ENCODE measurements around the gene SLC6A9. TPM values are rescaled to one million over a fixed set of nuclear protein-coding genes. Genes with fewer than 3 reads are reported as not detected.

Gene SLC6A9
- total and polyA plus RNA-seq, 2 of the 8 experiments (the other 6 are each of a cell fraction or from before 2014, with no cell fraction given): 20.2 to 24.2 TPM

GRCh38 chr1:44030605-44031251, 534 bp downstream of the SLC6A9 start (continued):
- TF ChIP-seq E2F6 (IDR thresholded peaks at IDR 0.05) (no peak), YY1 (IDR thresholded peaks at IDR 0.05; ENCODE audit: low read depth, low read length) (no peak), JUN (IDR thresholded peaks at IDR 0.05; ENCODE audit: low read depth, low read length) (no peak), KDM1A (IDR thresholded peaks at IDR 0.05; ENCODE audit: borderline replicate concordance, low read length) (no peak), TCF12 (IDR thresholded peaks at IDR 0.05; ENCODE audit: low read depth, low read length) (no peak), EGR1 (IDR thresholded peaks at IDR 0.05; ENCODE audit: borderline replicate concordance, low read depth, low read length) (no peak), SP1 (IDR thresholded peaks at IDR 0.05; ENCODE audit: low read depth, low read length) (no peak), BCL11A (IDR thresholded peaks at IDR 0.05; ENCODE audit: low read depth in 2 of 2, low read length in 2 of 2) (no peak), BACH1 (IDR thresholded peaks at IDR 0.05; ENCODE audit: low read length) (no peak), ATF3 (IDR thresholded peaks at IDR 0.05; ENCODE audit: insufficient read depth, low read depth, low read length) (no peak), PHF8 (conservative IDR thresholded peaks at IDR 0.05; ENCODE audit: low read depth, low read length) (no peak; the same call in none of the 2 replicates), SUZ12 (IDR thresholded peaks at IDR 0.05; ENCODE audit: low read length) (no peak), GTF2F1 (IDR thresholded peaks at IDR 0.05; ENCODE audit: borderline replicate concordance, low read depth, low read length) (no peak), SIX5 (IDR thresholded peaks at IDR 0.05; ENCODE audit: low read depth, low read length) (no peak), ATF2 (IDR thresholded peaks at IDR 0.05; ENCODE audit: low read length) (no peak), KDM5A (IDR thresholded peaks at IDR 0.05; ENCODE audit: low read length) (no peak), SAP30 (IDR thresholded peaks at IDR 0.05; ENCODE audit: insufficient read depth, insufficient replicate concordance, low read length) (no peak), RXRA (IDR thresholded peaks at IDR 0.05; ENCODE audit: insufficient read depth, low read depth, low read length) (no peak), KDM4A (IDR thresholded peaks at IDR 0.05; ENCODE audit: low read depth, low read length, severe bottlenecking) (no peak)

Data from H1 (cell line).